ENCODE measurements around the gene EHD4. TPM values are rescaled to one million over a fixed set of nuclear protein-coding genes. Genes with fewer than 3 reads are reported as not detected.

EHD4 gene
- total RNA-seq, 1 donor from 2014 or later, result 190 TPM

DNA sequence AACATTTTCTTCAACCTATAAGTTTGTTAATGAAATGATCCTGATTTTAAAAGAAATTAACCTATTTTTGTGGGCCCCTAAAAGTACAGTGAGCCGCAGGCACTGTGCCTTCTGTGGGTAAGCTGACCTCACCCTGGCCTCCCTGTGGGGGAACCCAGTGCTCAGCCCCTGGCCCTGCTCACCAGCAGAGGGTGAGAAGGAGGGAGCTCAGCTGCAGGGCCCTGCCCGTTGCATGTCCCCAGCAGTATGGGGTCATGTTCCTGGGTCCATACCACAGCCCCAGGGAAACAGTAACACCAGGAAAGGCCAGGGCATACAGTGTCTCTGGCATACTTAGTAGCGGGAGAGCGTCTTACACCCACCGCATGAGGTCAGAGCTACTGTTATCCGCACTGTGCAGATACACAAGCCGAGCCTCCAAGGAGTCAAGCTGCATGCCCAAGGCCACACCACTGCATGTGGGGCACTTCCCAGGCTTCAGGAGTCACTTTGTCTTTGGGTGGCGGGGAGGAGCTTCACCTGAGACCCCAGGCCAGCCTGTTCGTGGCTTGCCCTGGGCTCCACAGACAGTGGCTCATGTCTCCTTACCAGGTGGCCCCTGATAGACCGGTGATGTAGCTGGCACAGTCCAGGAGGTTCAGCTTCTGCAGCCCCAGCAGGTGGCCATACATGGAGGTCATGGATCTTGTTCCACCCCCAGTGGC is 22.6 kb upstream of the EHD4 start:
- DNase-seq (ENCODE audit: low read depth, low spot score), result no peak

DNA sequence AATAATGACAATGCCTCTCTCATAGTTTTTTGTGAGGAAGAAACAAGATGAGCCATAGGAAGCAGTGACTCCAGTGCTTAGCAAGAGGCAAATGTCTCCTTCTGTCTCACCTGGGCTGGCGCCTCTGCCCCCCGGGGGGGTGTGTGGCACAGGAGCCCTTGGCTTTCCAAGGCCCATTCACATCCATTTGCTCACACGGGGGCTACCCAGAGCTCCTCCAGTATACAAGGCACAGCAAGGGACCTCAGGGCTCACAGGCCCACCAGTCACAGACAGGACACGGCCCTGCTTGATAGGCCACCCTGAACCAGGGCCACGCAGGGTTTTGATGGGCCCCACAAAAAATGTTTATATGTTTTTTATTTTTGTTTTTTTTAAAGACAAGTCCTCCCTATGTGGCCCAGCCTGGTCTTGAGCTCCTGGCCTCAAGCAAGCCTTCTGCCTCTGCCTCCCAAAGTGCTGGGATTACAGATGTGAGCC is 21.9 kb upstream of the EHD4 start:
- no peak for DNase-seq (ENCODE audit: low read depth, low spot score)

GRCh38 chr15:41993472-41994170 is 21.3 kb upstream of the EHD4 start:
- no peak for DNase-seq (ENCODE audit: low read depth, low spot score)

DNA sequence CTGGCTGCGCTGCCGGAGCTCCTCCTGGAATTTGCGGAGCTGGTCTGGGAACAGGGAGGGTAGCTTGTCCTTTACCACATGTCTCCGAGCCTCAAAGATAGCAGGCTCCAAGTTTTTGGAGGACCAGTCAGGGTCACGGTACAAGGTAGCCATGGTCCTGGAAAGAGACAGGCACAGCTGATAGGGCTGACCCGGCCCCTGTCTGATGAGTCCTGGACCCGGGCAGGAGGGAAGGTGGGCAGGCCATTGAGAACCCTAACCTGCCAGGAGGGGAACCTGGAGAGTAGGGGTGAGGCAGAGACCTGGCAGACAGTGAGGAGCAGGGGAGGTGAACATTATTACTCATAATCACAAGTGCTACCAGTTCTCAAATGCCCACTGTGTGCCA is 20.4 kb upstream of the EHD4 start:
- DNase-seq (ENCODE audit: low read depth, low spot score), result no peak

- DNase-seq (ENCODE audit: low read depth, low spot score), result no peak
These were observed 19.9 kb upstream of the EHD4 start for GRCh38 chr15:41992151-41992802.

GRCh38 chr15:41990691-41991090 is 18.3 kb upstream of the EHD4 start:
- DNase-seq (ENCODE audit: low read depth, low spot score), result no peak

DNA sequence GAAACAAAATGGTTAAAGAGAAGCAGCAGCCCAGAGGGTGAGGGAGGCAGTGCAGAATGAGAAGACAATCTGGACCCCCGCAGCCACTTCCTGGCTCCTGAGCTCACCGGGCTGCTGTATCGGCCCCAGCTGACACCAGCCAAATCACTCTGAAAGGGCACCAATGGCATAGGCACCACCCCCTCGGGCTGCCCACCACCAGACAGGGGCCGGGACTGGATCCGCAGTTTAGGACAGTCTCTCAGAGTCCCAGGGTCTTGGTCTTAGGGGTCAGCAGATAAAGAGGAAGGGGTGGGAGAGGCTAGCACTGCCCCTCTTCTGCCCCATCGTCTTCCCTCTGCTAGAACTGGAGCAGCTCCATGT is 17.9 kb upstream of the EHD4 start:
- no peak for DNase-seq (ENCODE audit: low read depth, low spot score)

DNA sequence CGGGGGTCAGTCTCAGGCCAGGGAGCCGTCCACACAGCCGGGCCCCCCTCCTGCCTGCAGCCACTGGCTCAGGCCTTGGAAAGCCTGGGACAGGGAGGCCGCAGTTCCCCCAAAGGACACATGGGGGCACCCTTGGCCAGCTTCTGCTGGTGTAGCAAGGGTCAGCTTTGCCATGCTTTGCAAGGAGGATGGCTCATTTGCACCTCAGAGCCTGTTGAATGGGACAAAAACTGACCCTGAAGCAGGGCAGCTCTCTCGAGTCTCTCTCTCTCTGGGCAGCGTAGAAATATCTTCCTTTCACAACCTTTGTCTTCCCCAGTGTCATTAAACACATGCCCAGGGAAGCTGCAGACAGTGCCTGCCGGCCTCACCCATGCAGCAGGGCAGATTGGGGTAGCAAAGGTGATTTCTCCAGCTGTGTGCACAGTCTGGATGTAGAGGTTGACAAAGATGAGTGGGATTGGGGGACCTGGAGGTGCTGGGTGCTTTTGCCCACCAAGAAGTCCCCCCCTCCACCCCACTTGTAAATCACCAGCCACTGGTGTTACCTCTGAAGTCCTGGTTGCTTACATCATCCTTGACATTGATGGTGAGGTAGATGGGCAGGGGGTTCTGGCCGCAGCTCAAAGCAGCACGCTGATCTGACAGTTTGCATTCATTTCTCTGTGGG is 17.4 kb upstream of the EHD4 start:
- no peak for DNase-seq (ENCODE audit: low read depth, low spot score)

DNA sequence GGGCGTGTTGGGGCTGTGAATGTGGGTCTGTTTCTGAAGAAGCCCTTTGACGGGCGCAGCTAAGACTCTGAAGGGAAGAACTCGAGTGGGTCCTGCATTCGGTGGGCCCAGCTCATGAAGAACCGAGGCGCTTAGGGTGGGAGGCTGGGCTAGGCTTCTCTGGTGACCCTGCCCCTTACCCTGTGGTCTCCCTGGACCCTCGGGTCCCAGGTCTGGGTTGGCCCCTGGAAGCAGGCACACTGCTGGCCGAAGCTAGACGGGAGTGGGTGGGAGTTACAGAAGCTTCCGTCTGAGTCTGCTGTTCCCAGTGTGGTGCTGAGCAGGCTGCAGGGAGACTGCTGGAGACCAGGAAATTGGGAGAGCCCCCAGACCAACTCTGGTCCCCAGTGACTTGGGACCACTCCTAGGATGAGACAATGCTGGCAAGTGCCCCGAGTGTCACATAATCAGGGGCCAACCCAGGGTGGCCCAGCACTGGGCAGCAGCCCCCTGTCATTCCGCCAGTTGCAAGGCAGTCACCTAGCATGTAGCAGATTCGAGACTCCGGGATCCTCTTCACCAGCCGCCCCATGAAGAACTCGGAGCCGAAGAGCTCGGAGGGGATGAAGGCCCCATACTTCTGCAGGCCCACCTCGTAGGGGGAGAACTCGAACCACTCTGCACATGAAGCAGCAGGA is 16.7 kb upstream of the EHD4 start:
- no peak for DNase-seq (ENCODE audit: low read depth, low spot score)

- DNase-seq (ENCODE audit: low read depth, low spot score), result no peak
These were observed 15.5 kb upstream of the EHD4 start for GRCh38 chr15:41987925-41988275.

- no peak for DNase-seq (ENCODE audit: low read depth, low spot score)
These were observed 15.0 kb upstream of the EHD4 start for GRCh38 chr15:41987246-41987924.

GRCh38 chr15:41985236-41986160 is 13.1 kb upstream of the EHD4 start:
- no peak for DNase-seq (ENCODE audit: low read depth, low spot score)

GRCh38 chr15:41984622-41985021 is 12.3 kb upstream of the EHD4 start:
- DNase-seq (ENCODE audit: low read depth, low spot score), result no peak

DNA sequence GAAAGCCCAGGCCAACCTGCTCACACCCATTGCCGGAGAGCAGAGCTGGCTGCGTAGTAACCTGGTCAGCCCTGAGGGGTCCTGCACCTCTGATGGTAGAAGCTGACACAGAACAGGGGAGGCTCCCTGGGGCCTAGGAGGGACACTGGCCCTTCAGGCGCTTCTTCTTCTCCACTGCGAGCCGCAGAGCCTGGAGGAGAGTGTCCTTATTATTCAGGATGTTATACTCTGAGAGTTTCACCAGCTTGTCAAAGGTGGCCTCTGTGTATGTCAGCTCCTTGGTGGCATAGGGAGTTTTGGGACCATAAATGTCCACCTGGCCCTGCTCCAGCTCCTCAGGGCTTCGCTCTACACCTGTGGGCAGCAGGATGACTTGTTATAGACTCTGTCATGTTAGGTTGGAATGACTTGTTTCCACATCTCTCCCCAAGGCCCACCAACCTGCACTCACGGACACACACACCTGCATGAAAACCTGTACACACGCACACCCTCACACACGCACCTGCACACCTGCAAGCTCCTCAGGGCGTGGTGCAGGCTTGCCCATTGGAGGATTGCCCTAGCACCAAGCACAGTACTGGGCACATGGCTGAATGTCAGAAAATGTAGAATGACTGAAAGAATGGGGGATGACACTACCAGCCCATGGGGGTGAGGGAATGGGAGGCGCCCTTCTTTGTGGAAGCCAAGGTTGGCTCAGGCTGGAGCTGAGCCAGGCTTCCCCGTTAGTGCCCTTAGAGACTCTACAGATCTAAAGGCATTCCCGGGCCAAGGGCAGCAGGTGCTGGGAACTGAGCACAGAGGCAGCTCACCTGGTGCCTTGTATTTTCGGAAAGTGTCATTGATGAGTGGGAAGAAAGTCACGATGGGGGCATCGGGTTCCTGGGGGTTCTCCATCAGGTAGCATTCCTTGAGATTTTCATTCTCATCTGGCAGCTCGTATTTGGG is 11.5 kb upstream of the EHD4 start:
- DNase-seq (ENCODE audit: low read depth, low spot score), result no peak

DNA sequence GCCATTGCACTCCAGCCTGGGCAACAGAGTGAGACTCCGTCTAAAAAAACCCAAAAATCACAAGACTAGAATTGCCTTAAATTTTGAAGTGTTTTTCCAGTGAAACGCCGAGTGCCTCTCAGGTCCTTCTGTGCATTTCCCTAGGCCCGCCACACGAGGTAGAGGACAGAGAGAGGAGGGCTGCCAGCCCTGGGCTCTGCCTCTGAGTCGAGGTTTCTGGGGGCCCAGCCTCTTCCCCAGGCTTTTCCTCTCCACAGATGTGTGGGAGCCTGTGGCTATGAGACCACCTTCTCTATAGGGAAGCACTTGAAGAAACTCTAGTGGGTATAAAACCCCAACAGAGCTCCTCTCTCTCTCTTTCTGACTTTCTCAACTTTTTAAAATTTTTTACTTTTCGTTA is 10.9 kb upstream of the EHD4 start:
- DNase-seq (ENCODE audit: low read depth, low spot score), result no peak

- DNase-seq (ENCODE audit: low read depth, low spot score), result no peak
These were observed 10.0 kb upstream of the EHD4 start for GRCh38 chr15:41982133-41982930.

DNA sequence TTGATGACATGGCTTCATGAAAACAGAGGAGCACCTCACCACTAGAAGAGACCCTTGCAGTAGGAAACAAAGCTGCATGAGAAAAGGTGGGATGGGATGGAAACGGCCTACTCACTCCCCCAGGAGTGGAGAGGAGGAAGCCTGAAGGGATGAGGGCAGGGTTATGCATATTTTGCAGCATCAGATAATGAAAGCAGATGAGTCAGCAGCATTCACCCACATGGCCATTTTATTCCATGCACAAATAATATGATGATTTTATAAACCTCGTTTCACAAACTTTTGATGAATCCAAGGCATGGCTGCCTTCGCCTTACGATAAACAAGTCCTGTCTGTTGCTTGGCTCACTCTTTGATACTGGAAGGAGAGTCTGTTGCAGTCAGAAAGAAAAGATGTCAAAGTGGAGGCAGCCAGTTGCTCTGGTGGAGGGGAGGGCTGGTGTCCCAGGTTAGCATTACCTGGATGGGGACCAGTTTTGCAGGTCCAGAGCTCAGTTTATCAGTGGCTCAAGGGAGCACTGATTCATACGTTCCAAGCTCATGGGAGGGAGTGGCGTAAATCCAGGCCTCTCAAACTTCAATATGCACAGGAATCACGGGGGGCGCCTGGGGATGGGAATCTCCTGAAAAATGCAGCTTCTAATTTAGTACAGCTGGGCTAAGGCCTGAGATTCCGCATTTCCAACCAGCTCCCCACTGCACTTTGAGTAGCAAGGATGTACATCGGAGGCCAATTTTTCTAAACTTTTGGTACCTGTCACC is 9.2 kb upstream of the EHD4 start:
- no peak for DNase-seq (ENCODE audit: low read depth, low spot score)
